ENCODE measurements around the gene VCL. TPM values are rescaled to one million over a fixed set of nuclear protein-coding genes. Genes with fewer than 3 reads are reported as not detected.
A peak's percentile ranks its signal among the peaks of the same experiment; 100 is the strongest.

The VCL gene
- total and polyA plus RNA-seq, 4 donors = 4.3 to 37.8 (median 17.3) TPM

- WGBS = 41% methylated on average over 5 of the region's 5 CpGs
- no peak overlapping the region for H3K4me3 ChIP-seq (ENCODE audit: low read depth in 1 of 3, low read length in 3 of 3)
- no peak overlapping the region for H3K9ac ChIP-seq (ENCODE audit: low read depth in 1 of 2, low read length in 2 of 2)
- no peak for DNase-seq (ENCODE audit: low spot score)
- no peaks in the 10 kb centered on the region for H3K27me3 ChIP-seq (ENCODE audit: control insufficient read depth in 4 of 4, insufficient read depth in 4 of 4, low read length in 3 of 4)
- H3K4me1 ChIP-seq (ENCODE audit: control insufficient read depth in 4 of 4, insufficient read depth in 4 of 4, low read length in 3 of 4) = peaks cover 4 to 22% (median 17%) of the 10 kb centered on the region in 4 donors
- H3K27ac ChIP-seq (ENCODE audit: low read depth in 1 of 2, low read length in 2 of 2) = peak overlapping the region in 1 of 2 donors; percentile 48
- no peaks in the 10 kb centered on the region for H3K9me3 ChIP-seq (ENCODE audit: control insufficient read depth in 4 of 4, low read length in 3 of 4)
- TF ChIP-seq YY1 (IDR thresholded peaks at IDR 0.05) (peak; percentile 36), FOXA2 (IDR thresholded peaks at IDR 0.05) (no peak), SP1 (IDR thresholded peaks at IDR 0.05) (peak; percentile 52), HNF4G (IDR thresholded peaks at IDR 0.05) (no peak), GABPA (IDR thresholded peaks at IDR 0.05 in 1 of 2, conservative IDR thresholded peaks at IDR 0.05 in 1 of 2) (no peak), HNF4A (conservative IDR thresholded peaks at IDR 0.05) (peak; percentile 31 to 51), RAD21 (IDR thresholded peaks at IDR 0.05) (no peak), EGR1 (IDR thresholded peaks at IDR 0.05; ENCODE audit: low read depth in 2 of 2) (no peak), JUND (IDR thresholded peaks at IDR 0.05) (no peak), FOXA1 (IDR thresholded peaks at IDR 0.05) (no peak), TAF1 (conservative IDR thresholded peaks at IDR 0.05) (no peak), NR2F2 (IDR thresholded peaks at IDR 0.05) (no peak), RXRA (IDR thresholded peaks at IDR 0.05) (peak; percentile 65 to 79)
- TF ChIP-seq, protein P1, sequence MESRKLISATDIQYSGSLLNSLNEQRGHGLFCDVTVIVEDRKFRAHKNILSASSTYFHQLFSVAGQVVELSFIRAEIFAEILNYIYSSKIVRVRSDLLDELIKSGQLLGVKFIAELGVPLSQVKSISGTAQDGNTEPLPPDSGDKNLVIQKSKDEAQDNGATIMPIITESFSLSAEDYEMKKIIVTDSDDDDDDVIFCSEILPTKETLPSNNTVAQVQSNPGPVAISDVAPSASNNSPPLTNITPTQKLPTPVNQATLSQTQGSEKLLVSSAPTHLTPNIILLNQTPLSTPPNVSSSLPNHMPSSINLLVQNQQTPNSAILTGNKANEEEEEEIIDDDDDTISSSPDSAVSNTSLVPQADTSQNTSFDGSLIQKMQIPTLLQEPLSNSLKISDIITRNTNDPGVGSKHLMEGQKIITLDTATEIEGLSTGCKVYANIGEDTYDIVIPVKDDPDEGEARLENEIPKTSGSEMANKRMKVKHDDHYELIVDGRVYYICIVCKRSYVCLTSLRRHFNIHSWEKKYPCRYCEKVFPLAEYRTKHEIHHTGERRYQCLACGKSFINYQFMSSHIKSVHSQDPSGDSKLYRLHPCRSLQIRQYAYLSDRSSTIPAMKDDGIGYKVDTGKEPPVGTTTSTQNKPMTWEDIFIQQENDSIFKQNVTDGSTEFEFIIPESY (IDR thresholded peaks at IDR 0.05) = no peak
- TF ChIP-seq, protein P2, sequence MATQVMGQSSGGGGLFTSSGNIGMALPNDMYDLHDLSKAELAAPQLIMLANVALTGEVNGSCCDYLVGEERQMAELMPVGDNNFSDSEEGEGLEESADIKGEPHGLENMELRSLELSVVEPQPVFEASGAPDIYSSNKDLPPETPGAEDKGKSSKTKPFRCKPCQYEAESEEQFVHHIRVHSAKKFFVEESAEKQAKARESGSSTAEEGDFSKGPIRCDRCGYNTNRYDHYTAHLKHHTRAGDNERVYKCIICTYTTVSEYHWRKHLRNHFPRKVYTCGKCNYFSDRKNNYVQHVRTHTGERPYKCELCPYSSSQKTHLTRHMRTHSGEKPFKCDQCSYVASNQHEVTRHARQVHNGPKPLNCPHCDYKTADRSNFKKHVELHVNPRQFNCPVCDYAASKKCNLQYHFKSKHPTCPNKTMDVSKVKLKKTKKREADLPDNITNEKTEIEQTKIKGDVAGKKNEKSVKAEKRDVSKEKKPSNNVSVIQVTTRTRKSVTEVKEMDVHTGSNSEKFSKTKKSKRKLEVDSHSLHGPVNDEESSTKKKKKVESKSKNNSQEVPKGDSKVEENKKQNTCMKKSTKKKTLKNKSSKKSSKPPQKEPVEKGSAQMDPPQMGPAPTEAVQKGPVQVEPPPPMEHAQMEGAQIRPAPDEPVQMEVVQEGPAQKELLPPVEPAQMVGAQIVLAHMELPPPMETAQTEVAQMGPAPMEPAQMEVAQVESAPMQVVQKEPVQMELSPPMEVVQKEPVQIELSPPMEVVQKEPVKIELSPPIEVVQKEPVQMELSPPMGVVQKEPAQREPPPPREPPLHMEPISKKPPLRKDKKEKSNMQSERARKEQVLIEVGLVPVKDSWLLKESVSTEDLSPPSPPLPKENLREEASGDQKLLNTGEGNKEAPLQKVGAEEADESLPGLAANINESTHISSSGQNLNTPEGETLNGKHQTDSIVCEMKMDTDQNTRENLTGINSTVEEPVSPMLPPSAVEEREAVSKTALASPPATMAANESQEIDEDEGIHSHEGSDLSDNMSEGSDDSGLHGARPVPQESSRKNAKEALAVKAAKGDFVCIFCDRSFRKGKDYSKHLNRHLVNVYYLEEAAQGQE (IDR thresholded peaks at IDR 0.05) = no peak
- TF ChIP-seq, protein P3, sequence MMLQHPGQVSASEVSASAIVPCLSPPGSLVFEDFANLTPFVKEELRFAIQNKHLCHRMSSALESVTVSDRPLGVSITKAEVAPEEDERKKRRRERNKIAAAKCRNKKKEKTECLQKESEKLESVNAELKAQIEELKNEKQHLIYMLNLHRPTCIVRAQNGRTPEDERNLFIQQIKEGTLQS (IDR thresholded peaks at IDR 0.05) = no peak
- TF ChIP-seq, protein P4, sequence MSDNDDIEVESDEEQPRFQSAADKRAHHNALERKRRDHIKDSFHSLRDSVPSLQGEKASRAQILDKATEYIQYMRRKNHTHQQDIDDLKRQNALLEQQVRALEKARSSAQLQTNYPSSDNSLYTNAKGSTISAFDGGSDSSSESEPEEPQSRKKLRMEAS (IDR thresholded peaks at IDR 0.05) = no peak
- TF ChIP-seq, protein P5, sequence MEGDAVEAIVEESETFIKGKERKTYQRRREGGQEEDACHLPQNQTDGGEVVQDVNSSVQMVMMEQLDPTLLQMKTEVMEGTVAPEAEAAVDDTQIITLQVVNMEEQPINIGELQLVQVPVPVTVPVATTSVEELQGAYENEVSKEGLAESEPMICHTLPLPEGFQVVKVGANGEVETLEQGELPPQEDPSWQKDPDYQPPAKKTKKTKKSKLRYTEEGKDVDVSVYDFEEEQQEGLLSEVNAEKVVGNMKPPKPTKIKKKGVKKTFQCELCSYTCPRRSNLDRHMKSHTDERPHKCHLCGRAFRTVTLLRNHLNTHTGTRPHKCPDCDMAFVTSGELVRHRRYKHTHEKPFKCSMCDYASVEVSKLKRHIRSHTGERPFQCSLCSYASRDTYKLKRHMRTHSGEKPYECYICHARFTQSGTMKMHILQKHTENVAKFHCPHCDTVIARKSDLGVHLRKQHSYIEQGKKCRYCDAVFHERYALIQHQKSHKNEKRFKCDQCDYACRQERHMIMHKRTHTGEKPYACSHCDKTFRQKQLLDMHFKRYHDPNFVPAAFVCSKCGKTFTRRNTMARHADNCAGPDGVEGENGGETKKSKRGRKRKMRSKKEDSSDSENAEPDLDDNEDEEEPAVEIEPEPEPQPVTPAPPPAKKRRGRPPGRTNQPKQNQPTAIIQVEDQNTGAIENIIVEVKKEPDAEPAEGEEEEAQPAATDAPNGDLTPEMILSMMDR (IDR thresholded peaks at IDR 0.05; ENCODE audit: low read depth, low read length, missing input control) = no peak
- peaks cover 0 to 4% (median 0%) of the 10 kb centered on the region in 4 donors for H3K36me3 ChIP-seq (ENCODE audit: control insufficient read depth in 4 of 4, insufficient read depth in 3 of 4, low read depth in 1 of 4, low read length in 3 of 4)
These were observed 84.2 kb downstream of the VCL start for GRCh38 chr10:74081941-74082718.
